Mammary epithelial cell (primary cell): ENCODE results near the gene SHROOM4.

Experiments used
- EZH2 ChIP-seq: IDR thresholded peaks from 2 replicates; pipeline ENCODE4 v1.6.1; 2012; ENCODE audit warnings: low read length, inconsistent platforms, borderline replicate concordance
- TF ChIP-seq, protein P1 (sequence below), 2 donors: IDR thresholded peaks in 1 of 2; conservative IDR thresholded peaks in 1 of 2; 2 replicates each; pipeline ENCODE4 v1.5.1; 2011 to 2012; ENCODE audit warnings: inconsistent platforms in 2 of 2, low read length in 2 of 2, mild to moderate bottlenecking in 2 of 2, control low read depth in 1 of 2, low read depth in 1 of 2; ENCODE audit not compliant: insufficient read depth in 1 of 2; ENCODE audit errors: extremely low read depth in 1 of 2

DNA sequence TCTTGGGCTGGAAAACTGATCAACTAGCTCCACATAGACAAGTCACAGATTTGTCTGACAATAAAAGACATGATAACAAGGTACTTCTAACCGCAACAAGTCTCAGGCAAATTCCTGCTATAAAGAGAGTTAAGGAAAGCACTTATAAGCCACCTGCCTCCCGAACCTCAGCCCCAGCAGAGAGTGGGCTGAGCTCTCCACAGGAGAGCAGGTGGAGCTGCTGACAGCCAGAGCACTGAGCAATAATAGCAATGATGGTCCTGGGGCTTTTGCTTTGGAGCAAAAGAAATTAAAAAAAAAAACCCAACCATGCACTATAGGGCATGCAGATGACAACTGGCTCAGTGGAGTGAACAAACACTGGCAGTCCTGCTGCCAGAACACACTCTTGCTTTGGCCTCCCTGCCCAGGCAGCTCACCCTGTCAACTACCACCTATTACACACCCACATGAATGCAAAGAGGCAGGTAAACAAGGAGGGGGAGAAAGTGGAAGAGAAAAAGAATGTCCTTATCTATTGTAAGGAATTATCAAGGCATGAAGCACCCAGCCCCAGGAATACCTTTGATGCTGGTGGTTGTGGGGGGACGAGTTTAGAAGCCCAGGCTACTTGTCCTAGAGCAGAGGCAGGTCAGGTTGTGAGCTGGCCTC, 207.6 kb downstream of the SHROOM4 start:
- TF ChIP-seq, protein P1, sequence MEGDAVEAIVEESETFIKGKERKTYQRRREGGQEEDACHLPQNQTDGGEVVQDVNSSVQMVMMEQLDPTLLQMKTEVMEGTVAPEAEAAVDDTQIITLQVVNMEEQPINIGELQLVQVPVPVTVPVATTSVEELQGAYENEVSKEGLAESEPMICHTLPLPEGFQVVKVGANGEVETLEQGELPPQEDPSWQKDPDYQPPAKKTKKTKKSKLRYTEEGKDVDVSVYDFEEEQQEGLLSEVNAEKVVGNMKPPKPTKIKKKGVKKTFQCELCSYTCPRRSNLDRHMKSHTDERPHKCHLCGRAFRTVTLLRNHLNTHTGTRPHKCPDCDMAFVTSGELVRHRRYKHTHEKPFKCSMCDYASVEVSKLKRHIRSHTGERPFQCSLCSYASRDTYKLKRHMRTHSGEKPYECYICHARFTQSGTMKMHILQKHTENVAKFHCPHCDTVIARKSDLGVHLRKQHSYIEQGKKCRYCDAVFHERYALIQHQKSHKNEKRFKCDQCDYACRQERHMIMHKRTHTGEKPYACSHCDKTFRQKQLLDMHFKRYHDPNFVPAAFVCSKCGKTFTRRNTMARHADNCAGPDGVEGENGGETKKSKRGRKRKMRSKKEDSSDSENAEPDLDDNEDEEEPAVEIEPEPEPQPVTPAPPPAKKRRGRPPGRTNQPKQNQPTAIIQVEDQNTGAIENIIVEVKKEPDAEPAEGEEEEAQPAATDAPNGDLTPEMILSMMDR (conservative IDR thresholded peaks at IDR 0.05 in 1 of 2, IDR thresholded peaks at IDR 0.05 in 1 of 2; ENCODE audit: extremely low read depth in 1 of 2, insufficient read depth in 1 of 2, low read depth in 1 of 2, low read length in 2 of 2), result no peak
- no peak for TF ChIP-seq EZH2
